Measurements from ENCODE around the gene MTARC2.
A peak's percentile ranks its signal among the peaks of the same experiment; 100 is the strongest.

The MTARC2 gene

GRCh38 chr1:220785166-220786056 is 37.3 kb downstream of the MTARC2 start:
- Histone ChIP-seq H3K4me3 (replicated peaks; ENCODE audit: insufficient read depth, low read length) (no peak overlapping the region), H3K27me3 (ENCODE audit: insufficient read depth, poor library complexity, severe bottlenecking) (no peaks in the 10 kb centered on the region), H3K27ac (replicated peaks) (no peak overlapping the region)
- TF ChIP-seq GABPA (IDR thresholded peaks at IDR 0.05; ENCODE audit: low read depth) = no peak
- no peak for TF ChIP-seq SPI1 (IDR thresholded peaks at IDR 0.05; ENCODE audit: borderline replicate concordance, low read depth)
- TF ChIP-seq POLR2AphosphoS5 (IDR thresholded peaks at IDR 0.05; ENCODE audit: low read depth) = no peak
- TF ChIP-seq REST (IDR thresholded peaks at IDR 0.05; ENCODE audit: insufficient replicate concordance, low read depth) = no peak
- TF ChIP-seq CTCF (IDR thresholded peaks at IDR 0.05; ENCODE audit: insufficient read depth, low read length) = no peak
- no peak for DNase-seq (ENCODE audit: low read depth in 1 of 2, low spot score in 1 of 2)

- no peak for TF ChIP-seq POLR2AphosphoS5 (IDR thresholded peaks at IDR 0.05; ENCODE audit: low read depth)
- no peak for TF ChIP-seq CTCF (IDR thresholded peaks at IDR 0.05; ENCODE audit: insufficient read depth, low read length)
- TF ChIP-seq GABPA (IDR thresholded peaks at IDR 0.05; ENCODE audit: low read depth) = no peak
- no peak for TF ChIP-seq SPI1 (IDR thresholded peaks at IDR 0.05; ENCODE audit: borderline replicate concordance, low read depth)
- no peak for TF ChIP-seq REST (IDR thresholded peaks at IDR 0.05; ENCODE audit: insufficient replicate concordance, low read depth)
- no peak for DNase-seq (ENCODE audit: low read depth in 1 of 2, low spot score in 1 of 2)
- no peaks in the 10 kb centered on the region for H3K27me3 ChIP-seq (ENCODE audit: insufficient read depth, poor library complexity, severe bottlenecking)
- no peak overlapping the region; the same call in 1 of the 2 replicates for H3K27ac ChIP-seq (replicated peaks)
- H3K4me3 ChIP-seq (replicated peaks; ENCODE audit: insufficient read depth, low read length) = no peak overlapping the region
Measured at GRCh38 chr1:220786057-220786336, 37.9 kb downstream of the MTARC2 start.

- Histone ChIP-seq H3K27ac (replicated peaks) (peak within 1 kb of the TSS; percentile 63), H3K27me3 (ENCODE audit: insufficient read depth, poor library complexity, severe bottlenecking) (no peaks in the 10 kb centered on the region), H3K4me3 (replicated peaks; ENCODE audit: insufficient read depth, low read length) (peak within 1 kb of the TSS; percentile 44)
- no peak for TF ChIP-seq GABPA (IDR thresholded peaks at IDR 0.05; ENCODE audit: low read depth)
- no peak for TF ChIP-seq POLR2AphosphoS5 (IDR thresholded peaks at IDR 0.05; ENCODE audit: low read depth)
- TF ChIP-seq CTCF (IDR thresholded peaks at IDR 0.05; ENCODE audit: insufficient read depth, low read length) = no peak
- TF ChIP-seq SPI1 (IDR thresholded peaks at IDR 0.05; ENCODE audit: borderline replicate concordance, low read depth) = no peak
- no peak for TF ChIP-seq REST (IDR thresholded peaks at IDR 0.05; ENCODE audit: insufficient replicate concordance, low read depth)
- peak in 1 of 2 experiments; percentile 45 for DNase-seq (ENCODE audit: low read depth in 1 of 2, low spot score in 1 of 2)
Measured at GRCh38 chr1:220786337-220787068, 38.4 kb downstream of the MTARC2 start, which contains the start of gene MTARC1. Gene MTARC1, plus strand, starts transcription at chr1:220786913. Its CDS starts 32 bp downstream, at chr1:220786945.

Measured in HL-60 (cell line).